Neural crest cell (in vitro differentiated cells): ENCODE measurements around the gene CCDC85C. TPM values are rescaled to one million over a fixed set of nuclear protein-coding genes. Genes with fewer than 3 reads are reported as not detected.

Source experiments
- DNase-seq: peaks from one replicate; pipeline ENCODE4 v3.0.0; 2021; ENCODE audit warnings: low read depth, mixed read lengths, low spot score
- H3K27ac Mint-ChIP-seq: one replicate; pipeline ENCODE4 v1.8.0; 2021; ENCODE audit warnings: mild to moderate bottlenecking, mixed read lengths; ENCODE audit not compliant: unreplicated experiment
- H3K27me3 Mint-ChIP-seq: 2 replicates; pipeline ENCODE4 v1.8.0; 2021; ENCODE audit warnings: low read depth, mild to moderate bottlenecking, mixed read lengths
- H3K36me3 Mint-ChIP-seq: 2 replicates; pipeline ENCODE4 v1.8.0; 2021; ENCODE audit warnings: low read depth, mild to moderate bottlenecking, mixed read lengths
- H3K4me1 Mint-ChIP-seq: 2 replicates; pipeline ENCODE4 v1.8.0; 2021; ENCODE audit warnings: mixed read lengths
- H3K4me3 Mint-ChIP-seq: one replicate; pipeline ENCODE4 v1.8.0; 2021; ENCODE audit warnings: mild to moderate bottlenecking, mixed read lengths
- H3K9me3 Mint-ChIP-seq: 2 replicates; pipeline ENCODE4 v1.8.0; 2021; ENCODE audit warnings: mixed read lengths
- CTCF ChIP-seq: fragments of 200-600 bp; sonication (generic); conservative IDR thresholded peaks from 2 replicates; pipeline ENCODE4 v1.5.0; 2021; ENCODE audit warnings: antibody characterized with exemption, mild to moderate bottlenecking
- total RNA-seq: library from RNA; stranded (reverse); gene quantifications from 2 replicates; pipeline ENCODE4 v1.2.1, GENCODE V29; 2021

The CCDC85C gene
- total RNA-seq, 1 donor from 2014 or later: 31.4 TPM

- peaks cover 5% of the 10 kb centered on the region for H3K4me1 Mint-ChIP-seq
- no peak for DNase-seq
- peaks cover 5% of the 10 kb centered on the region for H3K27me3 Mint-ChIP-seq
- H3K9me3 Mint-ChIP-seq: no peaks in the 10 kb centered on the region
- TF ChIP-seq CTCF: no peak
- no peak overlapping the region for H3K4me3 Mint-ChIP-seq
- H3K36me3 Mint-ChIP-seq: no peaks in the 10 kb centered on the region
- H3K27ac Mint-ChIP-seq: peak overlapping the region; percentile 78
Measured at GRCh38 chr14:99648027-99648784, 44.2 kb upstream of the CCDC85C start.

DNA sequence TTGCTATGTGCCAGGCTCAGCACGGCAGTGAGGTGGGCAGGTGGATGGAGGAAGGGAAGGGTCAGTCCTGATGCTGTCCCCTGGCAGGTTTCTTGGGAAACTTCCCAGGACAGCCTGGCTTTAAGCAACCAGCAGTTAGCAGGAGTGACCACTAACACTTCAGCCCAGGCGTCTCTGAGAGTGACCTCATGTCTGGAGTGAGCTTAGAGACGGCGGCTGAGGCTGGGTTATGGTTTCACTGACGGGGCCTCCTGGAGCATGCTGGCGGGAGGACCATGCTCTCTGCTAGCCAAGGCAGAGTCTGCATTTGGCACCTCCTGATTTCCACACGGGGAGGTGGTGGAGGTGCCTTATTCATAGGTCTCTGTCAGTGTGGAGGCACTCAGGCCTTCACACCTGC, 43.4 kb upstream of the CCDC85C start:
- Mint-ChIP-seq H3K9me3 (no peaks in the 10 kb centered on the region), H3K36me3 (no peaks in the 10 kb centered on the region), H3K27ac (no peak overlapping the region), H3K4me1 (peaks cover 5% of the 10 kb centered on the region), H3K4me3 (no peak overlapping the region), H3K27me3 (peaks cover 5% of the 10 kb centered on the region)
- no peak for TF ChIP-seq CTCF
- DNase-seq: no peak

GRCh38 chr14:99645545-99646505, 41.8 kb upstream of the CCDC85C start:
- no peak for DNase-seq
- Mint-ChIP-seq H3K4me3 (no peak overlapping the region), H3K27me3 (peaks cover 5% of the 10 kb centered on the region), H3K36me3 (no peaks in the 10 kb centered on the region), H3K9me3 (no peaks in the 10 kb centered on the region), H3K27ac (no peak overlapping the region), H3K4me1 (peaks cover 5% of the 10 kb centered on the region)
- no peak for TF ChIP-seq CTCF

DNA sequence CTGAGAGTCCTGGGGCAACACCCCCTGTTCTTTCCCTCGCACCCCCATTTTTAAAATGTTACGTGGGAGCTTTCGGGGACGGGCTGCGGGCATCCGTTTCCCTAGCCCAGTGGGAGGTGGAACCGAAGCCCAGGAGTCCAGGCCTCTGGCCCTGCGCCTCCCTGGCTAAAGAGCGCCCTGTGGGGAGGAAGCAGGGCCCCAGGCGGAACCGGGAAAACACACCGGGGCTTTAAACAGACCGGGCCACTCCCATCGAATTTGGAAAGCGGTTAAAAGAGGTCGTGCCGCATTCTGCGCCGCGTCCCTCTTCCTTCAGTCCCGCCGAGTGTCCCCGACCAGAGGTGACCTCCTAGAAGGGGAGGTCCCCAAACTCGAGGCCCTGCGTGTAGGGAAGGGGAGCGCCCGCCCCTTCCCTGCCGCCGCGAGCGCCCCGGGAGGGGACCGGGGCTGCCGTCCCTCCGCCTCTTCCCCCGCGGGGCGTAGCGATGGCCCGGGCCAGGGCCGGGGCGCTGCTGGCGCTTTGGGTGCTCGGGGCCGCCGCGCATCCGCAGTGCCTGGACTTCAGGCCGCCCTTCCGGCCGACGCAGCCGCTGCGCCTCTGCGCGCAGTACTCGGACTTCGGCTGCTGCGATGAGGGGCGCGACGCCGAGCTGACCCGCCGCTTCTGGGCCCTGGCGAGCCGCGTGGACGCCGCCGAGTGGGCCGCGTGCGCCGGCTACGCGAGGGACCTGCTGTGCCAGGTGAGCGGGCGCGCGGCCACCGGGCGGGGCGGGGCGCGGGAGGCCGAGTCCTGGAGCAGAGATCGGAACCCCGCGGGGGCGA, 40.9 kb upstream of the CCDC85C start, which contains the start of gene HHIPL1:
HHIPL1 (plus strand) TSS at position 407 of the 822 bp plus-strand sequence; CDS start at position 486, 79 bp downstream.
- peak within 1 kb of the TSS; percentile 20 for H3K4me3 Mint-ChIP-seq
- peaks cover 5% of the 10 kb centered on the region for H3K4me1 Mint-ChIP-seq
- H3K27ac Mint-ChIP-seq: peak within 1 kb of the TSS; percentile 11
- H3K27me3 Mint-ChIP-seq: peaks cover 5% of the 10 kb centered on the region
- TF ChIP-seq CTCF: no peak
- DNase-seq: peak; percentile 45
- H3K9me3 Mint-ChIP-seq: no peaks in the 10 kb centered on the region
- H3K36me3 Mint-ChIP-seq: no peaks in the 10 kb centered on the region

DNA sequence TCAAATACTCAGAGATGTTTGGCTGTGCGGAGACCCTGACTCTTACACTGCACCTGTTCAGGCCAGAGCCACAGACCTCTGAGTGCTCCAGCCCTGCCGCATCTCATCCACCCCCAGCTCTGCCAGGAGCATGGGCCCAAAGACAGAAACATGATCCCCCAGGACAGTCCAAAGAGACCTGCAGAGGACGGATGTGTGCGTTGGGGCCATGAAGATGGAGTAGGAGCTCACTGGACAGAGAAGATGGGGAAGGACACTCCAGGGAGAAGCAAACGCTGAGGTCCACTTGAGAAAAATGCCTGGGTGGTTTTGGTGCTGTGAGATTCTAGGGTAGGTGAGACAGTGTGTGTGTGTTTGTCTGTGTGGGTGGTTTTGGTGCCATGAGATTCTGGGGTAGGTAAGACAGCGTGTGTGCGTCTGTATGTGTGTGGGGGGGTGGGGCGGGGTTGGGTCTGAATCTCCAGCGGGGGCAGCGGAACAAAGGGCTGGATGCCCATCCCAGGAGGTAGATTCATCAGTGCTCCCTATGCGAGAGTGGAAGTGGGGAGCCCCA, 40.1 kb upstream of the CCDC85C start:
- H3K4me3 Mint-ChIP-seq: peak overlapping the region; percentile 20
- peaks cover 5% of the 10 kb centered on the region for H3K4me1 Mint-ChIP-seq
- no peaks in the 10 kb centered on the region for H3K36me3 Mint-ChIP-seq
- H3K27me3 Mint-ChIP-seq: peaks cover 5% of the 10 kb centered on the region
- no peak for TF ChIP-seq CTCF
- no peaks in the 10 kb centered on the region for H3K9me3 Mint-ChIP-seq
- no peak for DNase-seq
- H3K27ac Mint-ChIP-seq: peak overlapping the region; percentile 11
